ENCODE measurements around the gene OR13C4.

OR13C4 gene

DNA sequence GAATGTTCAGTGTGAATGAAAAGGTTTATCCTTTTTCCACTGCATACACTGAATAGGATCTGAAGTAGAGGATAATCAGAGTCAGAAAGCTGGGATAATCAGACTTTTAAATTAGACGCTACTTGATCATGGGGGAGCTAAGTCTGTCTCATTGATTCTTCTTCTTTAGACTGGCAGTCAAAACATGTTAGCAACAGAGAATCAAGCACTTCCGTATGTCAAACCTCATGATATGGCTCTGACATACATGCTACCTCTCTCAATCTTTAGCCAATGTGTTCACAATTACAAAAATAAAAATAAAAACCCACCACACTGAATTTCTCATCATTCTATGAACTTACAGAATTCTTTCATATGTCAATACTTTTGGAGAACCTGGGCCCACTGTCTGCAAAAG lies 42.0 kb downstream of the OR13C4 start:
- Histone ChIP-seq H3K9me2 (replicated peaks; ENCODE audit: insufficient read depth, low read length) (no peaks in the 10 kb centered on the region), H3K4me3 (ENCODE audit: low read length) (no peak overlapping the region), H3K4me2 (ENCODE audit: low read depth, low read length) (no peak overlapping the region), H3K4me1 (ENCODE audit: low read length) (no peaks in the 10 kb centered on the region), H3K27me3 (replicated peaks; ENCODE audit: insufficient read depth, low read length) (no peaks in the 10 kb centered on the region), H3F3A (ENCODE audit: insufficient read depth, low read length) (no peaks in the 10 kb centered on the region), H3K36me3 (replicated peaks; ENCODE audit: insufficient read depth, low read length) (no peaks in the 10 kb centered on the region), H3K9ac (ENCODE audit: low read length) (no peak overlapping the region), H2AFZ (ENCODE audit: low read length) (no peak overlapping the region), H3K9me3 (replicated peaks; ENCODE audit: insufficient read depth, low read length) (no peaks in the 10 kb centered on the region), H4K20me1 (ENCODE audit: insufficient read depth, low read length) (no peaks in the 10 kb centered on the region), H3K79me2 (ENCODE audit: low read length) (no peaks in the 10 kb centered on the region), H3K27ac (ENCODE audit: low read length) (no peak overlapping the region)
- TF ChIP-seq, protein P1, sequence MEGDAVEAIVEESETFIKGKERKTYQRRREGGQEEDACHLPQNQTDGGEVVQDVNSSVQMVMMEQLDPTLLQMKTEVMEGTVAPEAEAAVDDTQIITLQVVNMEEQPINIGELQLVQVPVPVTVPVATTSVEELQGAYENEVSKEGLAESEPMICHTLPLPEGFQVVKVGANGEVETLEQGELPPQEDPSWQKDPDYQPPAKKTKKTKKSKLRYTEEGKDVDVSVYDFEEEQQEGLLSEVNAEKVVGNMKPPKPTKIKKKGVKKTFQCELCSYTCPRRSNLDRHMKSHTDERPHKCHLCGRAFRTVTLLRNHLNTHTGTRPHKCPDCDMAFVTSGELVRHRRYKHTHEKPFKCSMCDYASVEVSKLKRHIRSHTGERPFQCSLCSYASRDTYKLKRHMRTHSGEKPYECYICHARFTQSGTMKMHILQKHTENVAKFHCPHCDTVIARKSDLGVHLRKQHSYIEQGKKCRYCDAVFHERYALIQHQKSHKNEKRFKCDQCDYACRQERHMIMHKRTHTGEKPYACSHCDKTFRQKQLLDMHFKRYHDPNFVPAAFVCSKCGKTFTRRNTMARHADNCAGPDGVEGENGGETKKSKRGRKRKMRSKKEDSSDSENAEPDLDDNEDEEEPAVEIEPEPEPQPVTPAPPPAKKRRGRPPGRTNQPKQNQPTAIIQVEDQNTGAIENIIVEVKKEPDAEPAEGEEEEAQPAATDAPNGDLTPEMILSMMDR (IDR thresholded peaks at IDR 0.05; ENCODE audit: low read length), result no peak
- TF ChIP-seq EZH2phosphoT487 (IDR thresholded peaks at IDR 0.05; ENCODE audit: low read length) (no peak), EZH2 (optimal IDR thresholded peaks at IDR 0.05; ENCODE audit: low read depth, low read length) (no peak)
- DNase-seq, result no peak

DNA sequence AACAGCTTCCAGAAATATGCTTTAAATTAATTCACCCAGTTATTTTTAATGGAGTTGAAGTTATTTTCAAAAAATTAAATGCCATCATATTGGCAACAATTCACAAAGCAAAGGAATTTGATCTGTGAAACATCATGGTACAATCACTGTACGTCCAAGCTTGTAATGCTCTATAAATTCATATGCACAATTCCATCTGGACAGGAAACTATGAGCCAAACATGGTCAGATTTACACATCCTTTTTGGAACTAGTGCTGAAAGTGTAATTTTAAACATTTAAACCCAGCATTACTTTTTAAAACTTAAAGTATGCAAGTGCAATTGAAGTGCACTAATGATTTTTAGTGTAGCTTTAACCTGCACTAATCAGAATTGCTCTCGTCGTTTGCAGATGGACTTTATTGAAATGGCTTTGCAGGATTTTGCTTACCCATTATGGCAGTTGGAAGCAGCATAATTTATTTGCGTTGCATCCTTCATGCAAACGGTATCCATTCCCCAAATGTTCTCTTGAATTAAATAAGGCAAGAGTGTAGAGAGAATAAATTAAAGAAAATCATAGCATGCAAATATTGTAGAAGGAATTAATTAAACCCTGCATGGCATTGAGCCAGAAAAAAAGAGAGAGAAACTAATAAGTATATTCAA lies 44.0 kb downstream of the OR13C4 start:
- no peaks in the 10 kb centered on the region for H3K9me3 ChIP-seq (replicated peaks; ENCODE audit: insufficient read depth, low read length)
- no peaks in the 10 kb centered on the region for H3K9me2 ChIP-seq (replicated peaks; ENCODE audit: insufficient read depth, low read length)
- H3K9ac ChIP-seq (ENCODE audit: low read length), result no peak overlapping the region
- H3K27ac ChIP-seq (ENCODE audit: low read length), result no peak overlapping the region
- H3K4me2 ChIP-seq (ENCODE audit: low read depth, low read length), result no peak overlapping the region
- no peaks in the 10 kb centered on the region for H3F3A ChIP-seq (ENCODE audit: insufficient read depth, low read length)
- no peak for DNase-seq
- no peak overlapping the region for H3K4me3 ChIP-seq (ENCODE audit: low read length)
- no peaks in the 10 kb centered on the region for H3K79me2 ChIP-seq (ENCODE audit: low read length)
- no peak overlapping the region for H2AFZ ChIP-seq (ENCODE audit: low read length)
- no peaks in the 10 kb centered on the region for H4K20me1 ChIP-seq (ENCODE audit: insufficient read depth, low read length)
- H3K36me3 ChIP-seq (replicated peaks; ENCODE audit: insufficient read depth, low read length), result no peaks in the 10 kb centered on the region
- no peak for TF ChIP-seq EZH2 (optimal IDR thresholded peaks at IDR 0.05; ENCODE audit: low read depth, low read length)
- TF ChIP-seq, protein P1 (IDR thresholded peaks at IDR 0.05; ENCODE audit: low read length), result no peak
- no peak for TF ChIP-seq EZH2phosphoT487 (IDR thresholded peaks at IDR 0.05; ENCODE audit: low read length)
- no peaks in the 10 kb centered on the region for H3K27me3 ChIP-seq (replicated peaks; ENCODE audit: insufficient read depth, low read length)
- H3K4me1 ChIP-seq (ENCODE audit: low read length), result no peaks in the 10 kb centered on the region
